ENCODE measurements around the gene UAP1L1. TPM values are rescaled to one million over a fixed set of nuclear protein-coding genes. Genes with fewer than 3 reads are reported as not detected.

Gene UAP1L1
- total RNA-seq, 1 experiment from 2014 or later, result 6.6 TPM

DNA sequence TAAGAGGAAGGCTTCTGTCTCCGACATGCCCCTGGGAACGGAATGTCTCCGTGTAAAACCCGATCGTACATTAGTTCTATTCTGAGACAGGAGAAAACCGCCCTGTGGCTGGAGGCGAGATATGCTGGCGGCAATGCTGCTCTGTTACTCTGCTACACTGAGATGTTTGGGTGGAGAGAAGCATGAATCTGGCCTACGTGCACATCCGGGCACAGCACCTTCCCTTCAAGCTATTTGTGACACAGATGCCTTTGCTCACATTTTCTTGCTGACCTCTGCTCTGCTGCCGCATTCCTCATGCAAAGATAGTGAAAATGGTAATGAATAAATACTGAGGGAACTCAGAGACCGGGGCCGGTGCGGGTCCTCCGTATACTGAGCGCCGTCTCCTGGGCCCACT is 39.4 kb downstream of the UAP1L1 start:
- Histone ChIP-seq H3K79me2 (ENCODE audit: insufficient read depth, low read length) (no peaks in the 10 kb centered on the region), H4K91ac (ENCODE audit: insufficient read length, low read depth, low read length) (no peak overlapping the region), H3K23ac (ENCODE audit: insufficient read length, low read depth, low read length) (no peak overlapping the region), H2BK12ac (ENCODE audit: insufficient read length, low read depth, low read length) (no peak overlapping the region), H3K23me2 (ENCODE audit: insufficient read length, low read depth, low read length, poor library complexity, severe bottlenecking) (no peaks in the 10 kb centered on the region), H2AFZ (ENCODE audit: low read length) (no peak overlapping the region), H3K4ac (ENCODE audit: low read depth, low read length) (no peak overlapping the region), H3T11ph (ENCODE audit: low read length) (no peak overlapping the region), H3K79me1 (ENCODE audit: insufficient read depth, low read depth, low read length, poor library complexity, severe bottlenecking) (no peaks in the 10 kb centered on the region), H3K56ac (ENCODE audit: insufficient read length, low read depth, low read length) (no peak overlapping the region), H2AK5ac (ENCODE audit: insufficient read length, low read length) (no peak overlapping the region), H4K8ac (replicated peaks; ENCODE audit: insufficient read length, low read depth, low read length) (no peak overlapping the region), H2BK20ac (ENCODE audit: low read depth, low read length, poor library complexity, severe bottlenecking) (no peak overlapping the region), H3K27ac (ENCODE audit: insufficient read length, low read depth, low read length) (no peak overlapping the region), H2BK120ac (ENCODE audit: low read depth, low read length, poor library complexity, severe bottlenecking) (no peak overlapping the region), H3K9me3 (ENCODE audit: control insufficient read depth, low read depth, low read length) (no peaks in the 10 kb centered on the region), H3K9ac (ENCODE audit: extremely low read depth, insufficient read length, low read length) (no peak overlapping the region), H2BK5ac (ENCODE audit: insufficient read length, low read length) (no peak overlapping the region), H3K4me1 (ENCODE audit: insufficient read depth, low read length) (no peaks in the 10 kb centered on the region), H3K4me2 (ENCODE audit: insufficient read depth, insufficient read length, low read length) (no peak overlapping the region), H3K18ac (ENCODE audit: insufficient read length, low read depth, low read length) (no peak overlapping the region), H4K20me1 (ENCODE audit: control insufficient read depth, insufficient read depth, insufficient read length) (no peaks in the 10 kb centered on the region), H2BK15ac (ENCODE audit: low read depth, low read length) (no peak overlapping the region), H3K27me3 (ENCODE audit: insufficient read depth, low read length) (peaks cover 4% of the 10 kb centered on the region; the same call in 1 of the 2 replicates), H4K5ac (ENCODE audit: insufficient read length, low read depth, low read length) (no peak overlapping the region), H3K14ac (ENCODE audit: insufficient read depth, low read length) (no peak overlapping the region)
- Mint-ChIP-seq H3K4me3 (no peak overlapping the region; a peak in 1 of 5 replicates), H3K36me3 (ENCODE audit: insufficient read depth in 1 of 3, low read depth in 3 of 3) (no peaks in the 10 kb centered on the region), H3K27me3 (ENCODE audit: low read depth) (peaks cover 46% of the 10 kb centered on the region), H3K27ac (no peak overlapping the region), H3K4me1 (peaks cover 2% of the 10 kb centered on the region in 2 experiments; a peak in 2 of 4 replicates), H3K9me3 (peaks cover 0 to 3% of the 10 kb centered on the region in 2 experiments; a peak in 2 of 5 replicates)
- TF ChIP-seq, protein P1, sequence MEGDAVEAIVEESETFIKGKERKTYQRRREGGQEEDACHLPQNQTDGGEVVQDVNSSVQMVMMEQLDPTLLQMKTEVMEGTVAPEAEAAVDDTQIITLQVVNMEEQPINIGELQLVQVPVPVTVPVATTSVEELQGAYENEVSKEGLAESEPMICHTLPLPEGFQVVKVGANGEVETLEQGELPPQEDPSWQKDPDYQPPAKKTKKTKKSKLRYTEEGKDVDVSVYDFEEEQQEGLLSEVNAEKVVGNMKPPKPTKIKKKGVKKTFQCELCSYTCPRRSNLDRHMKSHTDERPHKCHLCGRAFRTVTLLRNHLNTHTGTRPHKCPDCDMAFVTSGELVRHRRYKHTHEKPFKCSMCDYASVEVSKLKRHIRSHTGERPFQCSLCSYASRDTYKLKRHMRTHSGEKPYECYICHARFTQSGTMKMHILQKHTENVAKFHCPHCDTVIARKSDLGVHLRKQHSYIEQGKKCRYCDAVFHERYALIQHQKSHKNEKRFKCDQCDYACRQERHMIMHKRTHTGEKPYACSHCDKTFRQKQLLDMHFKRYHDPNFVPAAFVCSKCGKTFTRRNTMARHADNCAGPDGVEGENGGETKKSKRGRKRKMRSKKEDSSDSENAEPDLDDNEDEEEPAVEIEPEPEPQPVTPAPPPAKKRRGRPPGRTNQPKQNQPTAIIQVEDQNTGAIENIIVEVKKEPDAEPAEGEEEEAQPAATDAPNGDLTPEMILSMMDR (conservative IDR thresholded peaks at IDR 0.05), result no peak
- no peak for DNase-seq
- no CpG with 5 or more reads among the region's 17 CpGs for WGBS (ENCODE audit: extremely low coverage, insufficient read length, low lambda C conversion rate)

Data from H9 (cell line).